IMR-90 (cell line): ENCODE data around the gene MGA. TPM values are rescaled to one million over a fixed set of nuclear protein-coding genes. Genes with fewer than 3 reads are reported as not detected.
A peak's percentile ranks its signal among the peaks of the same experiment; 100 is the strongest.

Source experiments
- ATAC-seq: fragments of 200-7000 bp; cut with Tn5 transposase; 2 replicates; pipeline ENCODE4 v1.9.1; 2020; ENCODE audit warnings: low read depth, mild to moderate bottlenecking, moderate library complexity
- BruUV-seq: library from RNA; stranded (reverse); fragments of 400-500 nt; replicated peaks from 2 replicates; lab custom pipeline; 2021; lab: Mats Ljungman, UMichigan
- CTCF ChIA-PET: fragments of 300-600 bp; formaldehyde crosslinking; extraction: SDS; loops from one replicate; lab custom pipeline; 2021; ENCODE audit warnings: antibody characterized with exemption; lab: Yijun Ruan, JAX
- POLR2A ChIA-PET: fragments of 300-600 bp; sonication (Branson Sonifier 250); formaldehyde crosslinking; loops from one replicate; lab custom pipeline; 2022; ENCODE audit warnings: antibody characterized with exemption; ENCODE audit not compliant: unreplicated experiment; lab: Charles Lee
- DNase-seq: peaks from one replicate; pipeline ENCODE4 v3.0.0; 2013
- H2AFZ ChIP-seq: replicated peaks from 2 replicates; pipeline ENCODE3; 2013; ENCODE audit warnings: low read length, mild to moderate bottlenecking; ENCODE audit not compliant: poor library complexity
- H2AK5ac ChIP-seq: 2 replicates; pipeline ENCODE4 v1.6.1; 2013; ENCODE audit warnings: low read depth, low read length, inconsistent platforms
- H2AK9ac ChIP-seq: replicated peaks from 2 replicates; pipeline ENCODE3; 2013; ENCODE audit warnings: mild to moderate bottlenecking, low read depth, low read length, moderate library complexity; ENCODE audit not compliant: poor library complexity
- H2BK120ac ChIP-seq: 2 replicates; pipeline ENCODE4 v1.6.1; 2013; ENCODE audit warnings: low read depth, low read length, inconsistent platforms
- H2BK15ac ChIP-seq: 3 replicates; pipeline ENCODE4 v1.6.1; 2013; ENCODE audit warnings: low read depth, low read length, inconsistent platforms
- H2BK20ac ChIP-seq: 2 replicates; pipeline ENCODE4 v1.6.1; 2013; ENCODE audit warnings: low read depth, mild to moderate bottlenecking, inconsistent platforms, low read length, moderate library complexity
- H2BK5ac ChIP-seq: 2 replicates; pipeline ENCODE4 v1.6.1; 2013; ENCODE audit warnings: mild to moderate bottlenecking, low read depth, low read length, inconsistent platforms; ENCODE audit not compliant: poor library complexity, severe bottlenecking
- H3K14ac ChIP-seq: replicated peaks from 2 replicates; pipeline ENCODE4 v1.6.1; 2013; ENCODE audit warnings: low read depth, low read length, inconsistent platforms
- H3K18ac ChIP-seq: 2 replicates; pipeline ENCODE4 v1.6.1; 2013; ENCODE audit warnings: low read depth, low read length, control low read depth
- H3K23ac ChIP-seq: 2 replicates; pipeline ENCODE4 v1.6.1; 2013; ENCODE audit warnings: low read depth, low read length, inconsistent platforms
- H3K27ac ChIP-seq: 2 replicates; pipeline ENCODE4 v1.5.1; 2013; ENCODE audit warnings: mild to moderate bottlenecking, control low read depth, low read length; ENCODE audit not compliant: insufficient read depth
- H3K27me3 ChIP-seq: 2 replicates; pipeline ENCODE4 v1.6.1; 2013; ENCODE audit warnings: low read length; ENCODE audit not compliant: control insufficient read depth, insufficient read depth
- H3K36me3 ChIP-seq: 2 replicates; pipeline ENCODE4 v1.6.1; 2013; ENCODE audit warnings: low read length, mixed read lengths; ENCODE audit not compliant: control insufficient read depth, insufficient read depth
- H3K4ac ChIP-seq: 2 replicates; pipeline ENCODE4 v1.6.1; 2013; ENCODE audit warnings: low read depth, low read length, inconsistent platforms
- H3K4me1 ChIP-seq: 2 replicates; pipeline ENCODE4 v1.6.1; 2013; ENCODE audit warnings: low read length, mixed read lengths; ENCODE audit not compliant: control insufficient read depth, insufficient read depth
- H3K4me2 ChIP-seq: 2 replicates; pipeline ENCODE4 v1.6.1; 2013; ENCODE audit warnings: low read depth, mild to moderate bottlenecking, control low read depth, low read length, moderate library complexity
- H3K4me3 ChIP-seq: 2 replicates; pipeline ENCODE4 v1.5.1; 2013; ENCODE audit warnings: low read depth, mild to moderate bottlenecking, control low read depth, low read length, moderate library complexity; ENCODE audit not compliant: insufficient read depth
- H3K56ac ChIP-seq: 2 replicates; pipeline ENCODE4 v1.6.1; 2013; ENCODE audit warnings: low read length, inconsistent platforms; ENCODE audit not compliant: insufficient read depth; ENCODE audit errors: extremely low read depth
- H3K79me1 ChIP-seq, 2 experiments: 2 replicates each; pipeline ENCODE4 v1.6.1; 2013; ENCODE audit warnings: low read length in 2 of 2, inconsistent platforms in 1 of 2, low read depth in 1 of 2
- H3K9ac ChIP-seq: 2 replicates; pipeline ENCODE4 v1.6.1; 2013; ENCODE audit warnings: low read depth, low read length, control low read depth
- H3K9me1 ChIP-seq: 2 replicates; pipeline ENCODE4 v1.6.1; 2013; ENCODE audit warnings: low read length, inconsistent platforms; ENCODE audit not compliant: insufficient read depth
- H3K9me3 ChIP-seq: 2 replicates; pipeline ENCODE4 v1.6.1; 2013; ENCODE audit warnings: low read length; ENCODE audit not compliant: control insufficient read depth, insufficient read depth
- H4K20me1 ChIP-seq: 2 replicates; pipeline ENCODE4 v1.6.1; 2013; ENCODE audit warnings: low read length, inconsistent platforms; ENCODE audit not compliant: insufficient read depth
- H4K5ac ChIP-seq: 2 replicates; pipeline ENCODE4 v1.6.1; 2013; ENCODE audit warnings: mild to moderate bottlenecking, low read depth, low read length, control low read depth
- H4K8ac ChIP-seq, 2 experiments: 2 replicates each; pipeline ENCODE4 v1.6.1; 2013; ENCODE audit warnings: low read depth in 2 of 2, low read length in 2 of 2, control low read depth in 1 of 2, inconsistent platforms in 1 of 2
- H4K91ac ChIP-seq: 2 replicates; pipeline ENCODE4 v1.6.1; 2013; ENCODE audit warnings: low read depth, low read length, inconsistent platforms; ENCODE audit not compliant: insufficient read depth
- ELK1 ChIP-seq: fragments of 150-350 bp; IDR thresholded peaks from 2 replicates; pipeline ENCODE4 v1.6.1; 2016; ENCODE audit warnings: low read depth, mild to moderate bottlenecking, low read length, moderate library complexity, borderline replicate concordance
- MXI1 ChIP-seq: IDR thresholded peaks from 2 replicates; pipeline ENCODE4 v1.6.1; 2012; ENCODE audit warnings: low read depth, mild to moderate bottlenecking, low read length, moderate library complexity, borderline replicate concordance
- WGBS, 2 experiments: methylation state at CpG; one replicate each; pipeline versions ENCODE4 v1.1.5 to v1.1.7; 2013; ENCODE audit warnings: missing lambda C conversion rate in 2 of 2; ENCODE audit not compliant: insufficient read length in 1 of 2; ENCODE audit errors: extremely low coverage in 2 of 2; 5-methylcytosine and 5-hydroxymethylcytosine counted together
- dilution Hi-C: fragments of 300-500 bp; cut with HindIII; formaldehyde crosslinking; loops from one replicate; pipeline ENCODE4 v1.14.3; 2018; ENCODE audit warnings: low sequenced_read_pairs; ENCODE audit not compliant: unreplicated experiment
- in situ Hi-C: fragments of 300-500 bp; cut with MboI; formaldehyde crosslinking; loops from 3 replicates; pipeline ENCODE4 v1.14.3; 2019; ENCODE audit warnings: low sequenced_read_pairs, inconsistent platforms, mixed read lengths
- intact Hi-C: fragments of 100-400 bp; cut with micrococcal nuclease; formaldehyde crosslinking; loops from 2 replicates; pipeline ENCODE4 v1.10.0; 2022
- polyA plus RNA-seq, 3 experiments: library from polyadenylated mRNA; depleted of rRNA; stranded (reverse); fragments of >200 nt; gene quantifications; 2 replicates each; pipeline ENCODE4 v1.2.3, GENCODE V29; 2012; ENCODE audit warnings: low replicate concordance in 1 of 3
- total RNA-seq: library from RNA; depleted of rRNA; stranded (reverse); fragments of >200 nt; gene quantifications from 2 replicates; pipeline ENCODE4 v1.2.3, GENCODE V29; 2012

The MGA gene
- total and polyA plus RNA-seq, 2 of the 4 experiments (the other 2 are of a cell fraction), result 3.2 to 38.0 TPM

GRCh38 chr15:41774882-41775417 lies 114.7 kb downstream of the MGA start:
- H2AFZ ChIP-seq, result peak overlapping the region; percentile 96

More at GRCh38 chr15:41774882-41775417, 114.7 kb downstream of the MGA start:
- peak overlapping the region; percentile 53 to 84; a peak in 3 of 4 replicates for H4K8ac ChIP-seq
- H3K18ac ChIP-seq, result peak overlapping the region; percentile 44
- H2BK15ac ChIP-seq, result peak overlapping the region; percentile 13; the same call in 1 of the 3 replicates
- H3K4me2 ChIP-seq, result peak overlapping the region; percentile 98
- POLR2A ChIA-PET, result interaction anchor here (1.0 kb wide), 1 partner anchor 22 kb away, joined by 3 read pairs; no protein-coding TSS in a partner anchor
- CTCF ChIA-PET, result interaction anchor here (1.0 to 3.5 kb wide), 9 partner anchors 10 to 217 kb away, joined by 3 to 54 read pairs (median 5); partner anchors contain the start of gene EHD4
- peak overlapping the region; percentile 84 for H3K27ac ChIP-seq
- in situ Hi-C loops (loop anchor here (5.0 kb wide), 1 partner anchor 37 kb away; no protein-coding TSS in a partner anchor), intact Hi-C loops (loop anchor here (1.0 to 10.0 kb wide), 4 partner anchors 21 to 170 kb away; partner anchors contain the start of gene JMJD7), dilution Hi-C loops (no loop called here)
- DNase-seq (no peak), ATAC-seq (peak; percentile 3)
- peaks cover 16% of the 10 kb centered on the region for H3K9me1 ChIP-seq
- WGBS, 2 experiments, result 12% methylated on average over 8 of the region's 19 CpGs; no CpG with 5 or more reads in 1 of the 2 experiments
- peak overlapping the region; percentile 70 for H4K91ac ChIP-seq
- peak overlapping the region; percentile 65; the same call in 1 of the 2 replicates for H3K56ac ChIP-seq
- peak overlapping the region; percentile 34 for H2AK9ac ChIP-seq
- H3K36me3 ChIP-seq, result no peaks in the 10 kb centered on the region
- H3K4me1 ChIP-seq, result peaks cover 19% of the 10 kb centered on the region
- no peaks in the 10 kb centered on the region for H3K27me3 ChIP-seq
- H3K4ac ChIP-seq, result peak overlapping the region; percentile 91
- no peak overlapping the region for H2BK20ac ChIP-seq
- TF ChIP-seq MXI1 (0 out of 2 replicates have a peak, but pooled peaks have one; percentile 2), ELK1 (no peak)
- peak overlapping the region; percentile 78 for H2BK5ac ChIP-seq
- peak overlapping the region; percentile 58; the same call in 1 of the 2 replicates for H2BK120ac ChIP-seq
- no peaks in the 10 kb centered on the region for H3K9me3 ChIP-seq
- H3K79me1 ChIP-seq, result peaks cover 18 to 59% of the 10 kb centered on the region in 2 experiments; a peak in 3 of 4 replicates
- H2AK5ac ChIP-seq, result peak overlapping the region; percentile 82
- peaks cover 30% of the 10 kb centered on the region for H4K20me1 ChIP-seq
- BruUV-seq, result no TSS peak
- H3K23ac ChIP-seq, result peak overlapping the region; percentile 96
- peak overlapping the region; percentile 66 for H4K5ac ChIP-seq
- peak overlapping the region; percentile 79 for H3K9ac ChIP-seq
- H3K14ac ChIP-seq, result peak overlapping the region; percentile 87
- H3K4me3 ChIP-seq, result peak overlapping the region; percentile 80
